ENCODE results near the gene JRKL.

Gene JRKL

GRCh38 chr11:96389720-96390487 is at the start of gene JRKL, which contains the start of gene CCDC82:
JRKL (plus strand) TSS chr11:96390013; CDS start chr11:96390650, 637 bp downstream.
CCDC82 (minus strand) TSS chr11:96389912; CDS start chr11:96384747, 5,165 bp downstream.
- peak; percentile 94 for DNase-seq (ENCODE audit: low spot score)

GRCh38 chr11:96340555-96340885 is 49.3 kb upstream of the JRKL start:
- DNase-seq (ENCODE audit: low spot score), result no peak

- peak; percentile 35 for DNase-seq (ENCODE audit: low spot score)
These were observed 48.4 kb upstream of the JRKL start for GRCh38 chr11:96341211-96342013.

DNA sequence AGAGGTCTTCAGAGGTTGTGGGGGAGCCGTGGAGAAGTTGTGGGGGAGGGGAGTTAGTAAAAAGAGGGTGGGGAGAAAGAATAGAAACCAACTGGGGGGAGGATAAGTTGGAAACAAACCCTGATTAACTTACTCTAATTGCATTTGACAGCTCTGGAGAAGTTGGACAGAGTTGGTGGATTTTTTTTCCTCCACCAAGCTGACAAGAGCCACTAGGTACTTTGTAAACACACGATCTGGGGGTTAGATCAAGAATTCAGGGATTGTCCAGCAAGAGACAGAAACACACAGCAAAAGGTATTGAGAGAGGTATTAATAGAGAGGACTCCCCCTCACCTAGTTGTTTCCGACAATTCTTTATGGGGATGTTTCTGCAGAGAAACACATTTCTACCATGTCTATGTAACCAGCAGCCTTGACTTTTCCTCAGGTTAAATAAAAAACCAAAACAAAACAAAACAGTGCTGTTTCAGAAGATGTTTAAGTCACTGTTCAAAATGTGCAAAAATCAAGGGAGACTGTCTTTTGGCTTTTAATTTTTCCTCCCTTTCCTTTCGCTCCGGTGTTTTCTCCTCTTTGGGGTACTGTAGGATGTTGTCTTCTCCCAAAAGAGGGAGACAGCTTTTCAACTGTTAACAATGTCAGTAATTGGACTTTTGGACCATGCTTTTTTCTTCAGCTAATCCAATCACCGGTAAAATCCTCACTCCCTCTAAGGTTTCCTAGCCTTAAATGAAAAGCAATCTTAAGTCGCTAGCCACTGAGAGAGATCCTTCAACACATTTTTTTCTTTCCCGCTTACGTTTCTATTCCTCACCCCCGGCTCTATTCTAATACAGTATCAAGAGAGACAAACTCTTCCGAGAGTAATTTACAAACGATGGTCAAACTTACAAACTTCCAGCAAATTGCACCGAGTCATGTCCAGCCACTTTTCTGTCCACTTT is 47.5 kb upstream of the JRKL start:
- no peak for DNase-seq (ENCODE audit: low spot score)

DNA sequence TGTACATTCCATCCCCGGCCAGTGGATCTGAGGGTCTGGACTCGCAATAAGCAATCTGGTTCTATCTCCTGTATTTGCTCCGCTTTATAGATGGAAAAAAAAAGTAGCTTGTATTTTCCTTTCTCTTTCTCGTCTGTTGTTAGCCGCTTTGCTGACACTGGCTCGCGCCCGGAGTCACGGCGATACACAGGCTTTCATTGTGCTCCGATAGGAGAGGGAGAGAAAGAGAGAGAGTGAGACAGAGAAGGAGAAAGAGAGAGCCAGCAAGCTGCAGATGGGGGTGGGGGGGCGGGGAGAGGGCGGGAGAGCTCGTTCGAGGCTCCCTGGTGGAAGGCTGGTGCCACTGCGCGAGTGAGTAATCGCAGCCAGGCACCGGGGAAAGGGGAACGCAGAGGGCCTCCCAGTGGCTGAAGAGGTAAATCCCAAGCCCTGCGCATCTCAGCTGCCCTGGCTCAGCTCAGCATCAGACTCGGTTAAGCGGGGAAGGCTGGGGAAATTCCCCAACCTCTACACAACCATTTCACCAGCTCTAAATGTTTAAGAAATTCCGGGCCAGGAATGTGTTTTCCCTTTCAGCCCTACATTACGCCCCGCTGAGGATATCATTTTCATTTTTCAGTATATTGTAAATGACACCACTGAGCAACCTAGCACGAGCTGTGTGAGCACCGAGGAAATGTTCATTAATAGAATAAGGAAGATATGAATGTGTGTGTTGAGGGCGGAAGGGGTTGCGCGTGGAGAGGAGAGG is 46.7 kb upstream of the JRKL start, which contains the start of gene MAML2:
Gene MAML2, minus strand, starts transcription at position 235 of the 751 bp plus-strand sequence. CDS start 1,300 bp downstream, outside the sequence.
- peak; percentile 98 for DNase-seq (ENCODE audit: low spot score)

DNA sequence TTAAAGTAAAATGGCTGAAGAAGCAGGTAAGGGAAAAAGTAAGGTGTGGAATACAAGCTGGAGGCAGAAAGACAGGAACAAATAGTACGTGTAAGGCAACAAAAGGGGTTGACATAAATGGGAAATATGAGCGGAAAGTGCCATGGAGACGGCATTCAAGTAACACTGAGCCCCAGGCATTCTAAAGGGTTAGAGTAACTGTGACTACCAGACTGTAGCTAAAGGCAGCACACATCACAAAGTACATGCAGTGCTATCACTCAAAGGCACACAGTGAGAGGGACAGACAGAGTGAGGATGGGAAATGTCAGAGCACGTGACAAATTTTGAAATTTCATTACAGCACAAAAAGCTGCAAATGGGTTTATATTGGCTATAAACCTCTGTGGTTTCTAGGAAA is 33.0 kb upstream of the JRKL start:
- no peak for DNase-seq (ENCODE audit: low spot score)

DNA sequence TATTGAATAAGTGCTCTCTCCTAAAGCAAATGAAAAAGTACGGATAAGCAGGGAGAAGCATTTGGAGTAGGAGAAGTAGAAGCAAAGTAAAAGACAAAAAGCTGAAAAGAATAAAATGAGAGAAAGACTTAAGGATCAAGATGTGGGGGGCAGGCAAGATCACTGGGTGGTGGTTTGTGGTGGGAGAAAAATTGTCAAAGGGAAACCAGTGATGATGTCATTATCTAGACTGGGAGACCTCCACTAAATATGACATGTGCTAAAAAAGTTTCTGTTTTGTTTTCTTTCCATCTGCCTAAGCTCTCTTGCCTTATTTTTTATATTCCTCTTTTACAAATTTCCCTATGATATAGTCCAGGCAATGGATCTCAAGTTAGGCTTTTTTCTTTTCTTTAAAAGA is 32.0 kb upstream of the JRKL start:
- no peak for DNase-seq (ENCODE audit: low spot score)

GRCh38 chr11:96358321-96358720 is 31.5 kb upstream of the JRKL start:
- no peak for DNase-seq (ENCODE audit: low spot score)

- DNase-seq (ENCODE audit: low spot score), result no peak
These were observed 28.0 kb upstream of the JRKL start for GRCh38 chr11:96361778-96362177.

DNA sequence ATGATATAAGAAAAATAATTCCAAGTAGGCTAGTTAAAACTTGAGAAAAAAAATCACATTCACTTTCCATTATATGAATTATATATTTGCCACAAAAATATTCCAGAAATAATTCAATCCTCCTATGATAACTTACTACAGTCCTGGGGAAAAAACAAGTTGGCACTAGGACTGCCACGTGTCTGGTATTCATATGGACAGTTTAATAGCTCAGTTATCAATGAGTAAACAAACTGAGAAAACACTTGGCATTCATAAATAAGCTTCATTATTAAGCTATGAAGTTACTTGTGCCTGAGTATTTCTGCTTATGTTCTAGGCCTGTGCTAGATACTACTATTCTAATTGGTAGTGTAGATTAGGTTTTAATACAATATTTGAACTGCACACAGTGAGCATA is 24.3 kb upstream of the JRKL start:
- no peak for DNase-seq (ENCODE audit: low spot score)

GRCh38 chr11:96366024-96366423 is 23.8 kb upstream of the JRKL start:
- DNase-seq (ENCODE audit: low spot score), result no peak

- DNase-seq (ENCODE audit: low spot score), result no peak
These were observed 22.5 kb upstream of the JRKL start for GRCh38 chr11:96367342-96367741.

GRCh38 chr11:96373826-96374225 is 16.0 kb upstream of the JRKL start:
- DNase-seq (ENCODE audit: low spot score), result no peak

- no peak for DNase-seq (ENCODE audit: low spot score)
These were observed 13.0 kb upstream of the JRKL start for GRCh38 chr11:96376796-96377195.

GRCh38 chr11:96384156-96384555 is 5.7 kb upstream of the JRKL start:
- no peak for DNase-seq (ENCODE audit: low spot score)

- no peak for DNase-seq (ENCODE audit: low spot score)
These were observed 4.6 kb upstream of the JRKL start for GRCh38 chr11:96385187-96385586.

DNA sequence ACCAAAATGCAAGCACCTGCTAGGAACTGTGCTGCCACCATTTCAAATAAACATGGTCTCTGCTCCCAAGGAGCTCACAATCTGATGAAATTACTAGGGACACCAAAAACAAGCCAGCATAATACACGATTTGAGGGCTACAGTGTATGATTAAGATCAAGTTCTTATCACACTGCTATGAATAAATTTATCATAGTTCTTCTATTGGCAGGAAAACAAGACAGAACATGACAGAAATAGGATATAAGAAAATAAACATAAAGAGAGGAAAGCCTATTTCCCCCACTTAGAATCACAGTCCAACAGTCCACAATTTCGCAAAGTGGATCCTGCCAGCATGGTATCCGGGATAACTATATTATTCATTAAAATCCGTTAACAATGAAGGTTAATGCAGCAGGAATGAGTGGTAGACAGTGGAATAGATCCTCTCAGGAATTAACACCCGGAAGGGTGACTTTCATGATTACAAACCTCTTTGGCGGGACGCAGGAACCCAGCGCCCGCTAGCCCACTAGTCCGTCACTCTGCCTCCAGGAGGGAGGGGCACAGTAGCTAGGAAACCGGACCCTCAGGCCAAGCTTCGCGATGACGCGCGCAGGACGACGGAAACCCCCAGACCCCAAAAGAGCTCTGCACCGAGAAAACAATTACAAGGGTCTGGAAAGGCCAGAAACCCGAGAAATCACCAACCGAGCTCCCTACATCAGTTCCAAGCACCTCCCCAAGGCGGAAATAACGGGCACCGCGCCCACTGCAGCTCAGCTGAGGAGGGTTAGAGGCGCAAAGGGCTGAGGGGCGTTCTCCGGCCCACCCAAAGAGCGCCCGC is 708 bp upstream of the JRKL start:
- DNase-seq (ENCODE audit: low spot score), result peak; percentile 74

DNA sequence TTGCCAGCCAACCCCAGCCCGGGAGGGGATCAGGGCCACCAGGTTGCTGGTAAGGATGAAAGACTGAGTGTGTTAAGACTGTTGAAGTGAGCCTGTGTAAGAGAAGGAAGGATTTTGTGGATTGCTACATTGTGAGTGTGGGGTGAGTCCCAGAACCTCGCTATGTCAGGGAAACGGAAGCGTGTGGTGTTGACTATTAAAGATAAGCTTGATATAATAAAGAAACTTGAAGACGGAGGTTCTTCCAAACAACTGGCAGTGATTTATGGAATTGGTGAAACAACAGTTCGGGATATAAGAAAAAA is 627 bp downstream of the JRKL start:
- DNase-seq (ENCODE audit: low spot score), result no peak

- no peak for DNase-seq (ENCODE audit: low spot score)
These were observed 2.0 kb downstream of the JRKL start for GRCh38 chr11:96391698-96392307.

DNA sequence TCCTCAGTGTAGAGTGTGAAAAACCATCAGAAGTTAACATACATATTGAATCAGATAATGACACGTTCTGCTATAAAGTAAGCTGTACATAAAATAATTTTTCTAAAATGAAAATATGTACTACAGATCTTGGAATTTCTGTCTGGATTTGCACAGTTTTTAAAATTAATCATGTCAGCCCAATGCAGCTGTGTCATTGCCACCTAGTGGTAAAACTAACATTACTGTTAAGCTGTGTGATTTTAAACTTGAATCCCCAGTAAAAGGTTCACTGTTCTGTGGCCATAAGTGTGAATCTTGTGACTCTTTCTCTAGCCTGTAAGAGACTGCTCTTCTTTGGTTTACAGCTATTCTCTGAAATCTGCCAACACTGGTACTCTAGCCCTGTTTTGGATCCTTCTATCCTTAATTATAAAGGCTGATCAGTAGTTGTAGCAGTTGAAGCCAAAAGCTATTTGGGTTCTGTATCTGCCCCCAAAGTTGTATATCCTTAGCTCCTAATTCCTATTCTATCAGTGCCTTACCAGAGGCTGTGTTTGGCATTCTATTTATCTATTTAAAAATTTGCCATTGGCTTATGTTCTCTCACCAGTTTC is 4.0 kb downstream of the JRKL start:
- DNase-seq (ENCODE audit: low spot score), result peak; percentile 16

Data from iPS-NIHi11 (cell line).